ENCODE results near the gene NEURL3.
"Not testable (repeated sequence)": the region's sequence is repeated elsewhere in the genome, so short reads cannot be mapped to it uniquely, and the experiment has no call there.

NEURL3 gene

DNA sequence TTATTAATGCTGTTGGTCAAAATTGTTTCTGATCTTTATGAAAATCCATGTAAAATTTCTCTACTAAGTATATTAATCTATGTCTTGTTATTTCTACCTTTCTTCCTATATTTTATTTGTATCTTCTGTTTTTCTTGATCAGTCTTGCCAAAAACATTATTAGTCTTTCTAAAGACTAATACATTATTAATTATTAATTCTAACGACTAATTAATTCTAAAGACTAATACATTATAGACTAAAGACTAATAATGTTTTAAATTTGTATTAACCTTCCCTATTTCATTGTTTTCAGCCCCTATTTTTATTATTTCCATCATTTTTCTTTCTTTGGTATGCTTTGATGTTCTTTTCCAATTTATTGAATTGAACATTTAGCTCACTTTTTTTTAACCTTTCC is 27.7 kb downstream of the NEURL3 start:
- no peak for DNase-seq

DNA sequence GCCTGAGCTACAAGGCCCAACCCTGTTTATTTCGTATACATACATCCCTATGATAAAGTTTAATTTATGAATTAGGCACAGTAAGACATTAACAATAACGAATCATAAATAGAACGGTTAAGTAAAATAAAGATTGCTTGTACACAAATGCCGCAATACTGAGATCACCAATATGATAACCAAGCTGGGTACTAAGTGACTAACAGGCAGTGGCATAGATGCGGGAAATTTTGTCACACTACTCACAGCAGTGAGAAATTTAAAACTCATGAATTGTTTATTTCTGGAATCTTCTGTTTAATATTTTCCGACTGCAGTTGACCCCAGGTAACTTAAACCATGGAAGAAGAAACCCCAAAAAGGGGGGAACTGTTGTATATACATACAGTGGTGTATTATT is 33.4 kb downstream of the NEURL3 start:
- DNase-seq = no peak

DNA sequence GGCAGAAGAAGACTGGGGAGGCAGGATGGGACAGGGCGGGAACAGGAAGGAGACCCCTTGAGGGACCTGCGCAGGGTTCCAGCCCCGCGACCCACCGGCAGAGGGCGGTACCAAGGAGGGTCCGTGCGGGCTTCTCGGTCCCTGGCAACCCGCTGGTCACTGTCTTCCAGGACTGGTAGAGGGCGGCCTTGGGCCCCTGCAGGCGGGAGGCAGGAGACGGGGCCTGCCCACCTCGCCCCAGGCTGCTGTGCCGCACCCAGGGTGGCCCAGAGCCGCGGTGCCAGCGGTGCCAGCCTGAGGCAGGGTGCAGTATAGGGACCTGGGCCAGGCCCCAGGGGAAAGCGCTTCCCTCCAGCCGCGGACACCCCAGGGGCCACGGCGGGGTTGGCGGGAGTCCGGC is 34.5 kb downstream of the NEURL3 start:
- peak; percentile 55 to 63 for DNase-seq

DNA sequence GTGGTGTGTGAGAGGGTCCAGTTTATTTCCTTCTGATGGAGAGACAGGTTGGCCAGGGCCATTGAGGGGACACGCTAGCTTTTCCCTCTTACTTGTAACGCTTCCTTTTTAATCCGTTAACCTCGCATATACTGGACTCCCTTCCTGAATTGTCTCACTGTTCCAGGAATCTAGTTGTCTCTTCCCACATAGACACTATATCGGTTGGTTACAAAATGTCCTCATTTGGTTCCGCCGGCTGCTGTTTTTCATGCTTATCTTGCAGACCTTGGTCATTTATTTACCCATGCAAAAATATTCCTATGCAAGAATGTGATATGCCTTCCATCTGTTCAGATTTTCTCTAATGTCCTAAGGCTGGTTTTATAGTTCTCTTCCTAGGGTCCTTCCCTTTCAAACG is 35.0 kb downstream of the NEURL3 start:
- no peak for DNase-seq

DNA sequence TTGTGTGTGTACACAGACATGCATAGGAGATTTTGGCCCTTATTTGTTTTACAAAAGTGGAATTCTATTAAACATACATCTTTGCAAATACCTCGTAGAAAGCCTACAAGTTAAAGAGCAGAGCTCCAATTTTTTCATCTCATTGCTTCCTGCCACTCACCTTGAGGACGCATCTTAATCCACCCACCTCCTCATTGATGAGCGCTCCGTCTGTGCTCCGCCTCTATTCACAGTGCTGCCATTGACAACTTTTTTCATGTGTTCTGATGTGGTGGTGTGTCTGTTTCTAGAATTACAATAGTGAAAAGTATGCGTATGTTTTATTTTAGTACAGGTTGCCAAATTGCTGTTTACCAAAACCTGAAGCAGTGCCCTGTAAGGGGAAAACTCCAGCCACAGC is 36.3 kb downstream of the NEURL3 start:
- no peak for DNase-seq

DNA sequence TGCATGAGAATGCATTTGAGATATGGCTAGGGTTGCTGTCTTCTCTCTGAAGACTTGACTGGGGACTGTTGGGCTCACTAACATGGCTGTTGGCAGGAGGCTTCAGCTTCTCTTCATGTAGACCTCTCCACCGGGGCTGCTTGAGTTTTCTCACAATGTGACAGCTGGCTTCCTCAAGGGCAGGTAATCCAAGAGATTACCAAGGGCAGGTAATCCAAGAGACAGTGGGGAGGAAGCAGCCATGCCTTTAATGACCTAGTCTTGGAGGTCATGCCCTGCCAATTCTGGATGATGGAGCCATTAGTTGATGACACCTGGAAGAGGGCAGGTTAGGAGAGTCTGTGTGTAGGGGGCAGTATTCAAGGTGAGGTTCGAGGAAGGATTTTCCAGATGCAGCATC is 40.5 kb downstream of the NEURL3 start:
- no peak for DNase-seq

DNA sequence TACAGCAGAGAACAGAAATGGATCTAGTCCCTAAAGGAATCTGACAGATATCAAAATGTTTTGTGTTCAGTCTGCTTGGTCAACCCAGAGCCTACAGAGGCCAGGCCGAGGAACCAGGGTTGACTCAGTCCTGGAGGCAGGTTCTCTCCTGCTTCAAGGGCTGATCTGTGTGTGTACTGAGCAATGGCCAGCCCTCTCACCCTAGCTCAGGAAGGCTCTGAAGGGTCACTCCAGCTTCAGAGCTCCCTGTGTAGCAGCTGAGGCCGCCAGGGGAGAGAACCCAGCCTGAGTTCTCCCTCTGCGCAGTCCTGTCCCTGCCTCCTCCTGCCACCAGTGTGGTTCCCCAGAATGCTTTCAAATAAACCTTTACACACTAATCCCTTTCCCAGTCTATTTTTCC is 41.1 kb downstream of the NEURL3 start:
- no peak for DNase-seq

DNA sequence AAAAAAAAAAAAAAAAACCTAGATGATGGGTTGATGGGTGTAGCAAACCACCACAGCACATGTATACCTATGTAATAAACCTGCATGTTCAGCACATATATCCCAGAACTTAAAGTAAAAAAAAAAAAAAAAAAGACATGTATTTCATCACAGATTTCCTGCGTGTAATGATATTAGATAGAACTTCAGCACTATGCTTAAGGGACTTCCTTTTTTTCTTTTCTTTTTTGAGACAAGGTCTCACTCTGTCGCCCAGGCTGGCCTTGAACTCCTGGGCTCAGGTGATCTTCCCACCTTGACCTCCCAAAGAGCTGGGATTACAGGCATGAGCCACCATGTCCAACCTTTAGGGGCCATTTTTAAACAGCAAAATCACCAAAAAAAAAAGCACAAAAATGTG is 42.0 kb downstream of the NEURL3 start:
- no peak for DNase-seq

DNA sequence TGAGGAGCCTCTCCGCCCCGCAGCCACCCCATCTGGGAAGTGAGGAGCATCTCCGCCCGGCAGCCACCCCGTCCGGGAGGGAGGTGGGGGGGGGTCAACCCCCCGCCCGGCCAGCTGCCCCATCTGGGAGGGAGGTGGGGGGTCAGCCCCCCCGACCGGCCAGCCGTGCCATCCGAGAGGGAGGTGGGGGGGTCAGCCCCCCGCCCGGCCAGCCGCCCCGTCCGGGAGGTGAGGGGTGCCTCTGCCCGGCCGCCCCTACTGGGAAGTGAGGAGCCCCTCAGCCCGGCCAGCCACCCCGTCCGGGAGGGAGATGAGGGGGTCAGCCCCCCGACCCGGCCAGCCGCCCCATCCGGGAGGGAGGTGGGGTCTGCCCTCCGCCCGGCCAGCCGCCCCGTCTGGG is 43.5 kb downstream of the NEURL3 start:
- DNase-seq = not testable (repeated sequence)

DNA sequence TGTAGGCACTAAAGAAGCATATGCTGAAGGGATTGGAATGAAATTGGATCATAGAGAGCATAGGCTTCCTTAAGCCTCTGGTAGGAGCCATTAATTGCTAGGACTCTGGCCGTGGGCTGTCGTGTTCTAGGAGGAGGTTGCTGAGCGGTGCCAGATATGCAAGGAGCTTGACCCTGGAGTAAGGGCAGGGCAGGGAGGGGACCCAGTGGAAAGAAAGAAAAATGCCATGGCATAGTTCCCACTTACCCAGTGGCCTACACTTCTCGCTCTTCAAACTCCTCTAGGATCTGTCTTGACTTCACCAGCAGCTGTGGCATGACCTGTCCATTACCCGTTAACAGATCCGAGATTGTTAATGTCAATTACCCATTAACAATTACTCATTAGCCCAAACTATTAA is 53.1 kb downstream of the NEURL3 start:
- DNase-seq = no peak

DNA sequence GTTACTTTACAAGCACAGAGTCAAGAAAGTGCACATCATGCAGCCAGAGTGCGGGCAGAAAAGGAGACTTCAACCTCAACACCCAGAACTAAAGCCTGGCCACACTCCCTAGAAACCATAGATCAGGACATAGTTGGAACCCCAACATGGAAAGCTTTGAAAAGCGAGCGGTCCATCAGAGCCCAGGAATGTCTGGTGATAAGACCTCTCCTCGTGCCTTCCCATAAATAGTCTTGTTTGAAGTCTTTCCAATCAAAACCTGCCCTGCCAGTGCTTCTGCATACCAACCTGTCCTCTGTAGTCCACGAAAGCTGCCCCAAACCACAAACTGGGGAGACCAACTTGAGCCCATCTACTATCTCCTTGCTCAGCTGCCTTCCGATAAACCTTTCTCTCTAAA is 55.5 kb downstream of the NEURL3 start:
- no peak for DNase-seq

DNA sequence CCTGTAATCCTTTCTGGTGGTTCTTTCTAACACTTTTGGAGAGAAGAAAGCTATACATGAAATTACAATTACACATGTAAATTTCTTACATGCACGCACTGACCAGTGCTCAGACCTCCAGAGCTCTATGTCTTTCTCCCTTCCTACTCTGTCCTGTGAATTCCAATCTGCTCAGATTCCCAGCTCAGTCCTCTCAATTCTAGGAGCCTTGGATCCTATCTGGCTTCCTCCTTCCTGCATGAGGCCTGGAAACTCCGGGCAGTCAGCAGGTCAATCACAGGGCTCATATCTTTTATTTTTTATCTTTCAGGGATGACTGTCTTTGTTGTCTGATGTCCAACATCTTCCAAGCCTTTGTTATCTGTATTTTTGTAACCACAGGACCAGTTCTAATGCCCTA is 56.0 kb downstream of the NEURL3 start:
- DNase-seq = no peak

DNA sequence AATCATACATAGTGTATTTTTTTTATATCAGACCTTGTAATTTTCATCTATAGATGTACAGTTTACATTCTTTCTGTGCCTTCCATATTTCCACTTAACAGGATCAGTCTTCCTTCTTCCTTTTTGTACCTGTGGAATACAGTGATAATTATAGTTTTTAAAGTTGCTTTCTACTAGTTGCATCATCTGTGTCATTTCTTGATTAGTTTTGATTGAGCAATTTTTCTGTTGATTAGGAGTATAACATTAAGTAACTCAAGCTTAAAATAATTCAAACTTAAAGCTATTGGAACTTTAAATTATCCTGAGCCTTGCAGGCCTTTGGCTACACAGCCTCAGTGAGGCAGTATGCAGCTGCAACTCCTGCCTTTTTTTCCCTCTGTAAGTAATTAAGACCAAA is 57.4 kb downstream of the NEURL3 start:
- DNase-seq = no peak

Data from stimulated activated CD4-positive, alpha-beta T cell treated with anti-CD3 and anti-CD28 coated beads, Interleukin-2, amount 100 ng/mL, for 48 hours (primary cell).